Type B pancreatic cell (in vitro differentiated cells): Measurements from ENCODE around the gene ADCY2. TPM values are rescaled to one million over a fixed set of nuclear protein-coding genes. Genes with fewer than 3 reads are reported as not detected.

ENCODE experiments used
- DNase-seq: peaks from one replicate; pipeline ENCODE4 v3.0.0; 2021; ENCODE audit warnings: mixed read lengths; ENCODE audit not compliant: unreplicated experiment; ENCODE audit errors: extremely low spot score
- H3K27ac Mint-ChIP-seq: 2 replicates; pipeline ENCODE4 v1.8.0; 2021; ENCODE audit warnings: mild to moderate bottlenecking, mixed read lengths
- H3K27me3 Mint-ChIP-seq: 2 replicates; pipeline ENCODE4 v1.8.0; 2021; ENCODE audit warnings: mixed read lengths
- H3K36me3 Mint-ChIP-seq: 2 replicates; pipeline ENCODE4 v1.8.0; 2021; ENCODE audit warnings: mixed read lengths
- H3K4me1 Mint-ChIP-seq: one replicate; pipeline ENCODE4 v1.8.0; 2021; ENCODE audit warnings: mixed read lengths; ENCODE audit not compliant: unreplicated experiment
- H3K4me3 Mint-ChIP-seq: 2 replicates; pipeline ENCODE4 v1.8.0; 2021; ENCODE audit warnings: mild to moderate bottlenecking, mixed read lengths
- H3K9me3 Mint-ChIP-seq: 2 replicates; pipeline ENCODE4 v1.8.0; 2021; ENCODE audit warnings: mixed read lengths
- total RNA-seq: library from RNA; stranded (reverse); gene quantifications from 2 replicates; pipeline ENCODE4 v1.2.1, GENCODE V29; 2021; ENCODE audit warnings: low replicate concordance
- TF ChIP-seq, protein P1 (sequence below): fragments of 200-600 bp; sonication (generic); conservative IDR thresholded peaks from 2 replicates; pipeline ENCODE4 v1.5.0; 2021; ENCODE audit warnings: antibody characterized with exemption, mild to moderate bottlenecking

The ADCY2 gene
- total RNA-seq, 1 donor from 2014 or later: 79.7 TPM

DNA sequence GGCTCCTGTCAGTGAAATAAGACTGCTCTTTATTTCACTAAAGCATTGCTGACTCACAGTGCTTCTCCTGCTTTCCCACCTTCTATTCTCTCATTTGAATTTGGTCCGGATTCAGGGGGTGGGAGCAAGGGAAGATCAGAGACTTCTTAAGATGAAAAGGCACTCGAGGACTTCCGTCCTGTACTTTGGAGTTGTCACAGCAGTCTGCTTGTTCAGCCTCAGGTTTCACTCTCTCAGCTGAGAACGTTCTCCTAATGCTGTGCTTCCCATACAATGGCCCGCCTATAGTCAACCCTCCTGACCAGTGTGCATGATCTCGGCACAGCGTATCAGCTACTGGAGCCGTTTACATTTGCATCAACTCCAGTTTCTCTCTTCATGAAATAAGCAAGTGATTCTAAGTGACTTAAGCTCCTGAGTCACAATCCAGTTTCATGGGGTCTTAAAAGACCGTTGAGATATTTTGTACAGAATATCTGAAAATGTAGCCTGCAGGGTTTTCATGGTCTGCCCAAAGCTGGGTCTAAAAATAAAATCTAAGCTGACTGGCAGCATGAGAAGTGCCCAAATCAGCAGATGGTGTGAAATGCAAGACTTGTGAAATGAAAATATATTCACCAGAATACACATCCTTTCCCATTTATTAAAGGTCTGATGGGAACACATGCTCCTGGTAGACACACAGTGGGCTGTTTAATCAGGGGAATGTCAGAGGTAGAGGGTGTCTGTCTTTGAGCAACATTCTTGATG is 145.0 kb downstream of the ADCY2 start:
- Mint-ChIP-seq H3K27me3 (no peaks in the 10 kb centered on the region), H3K27ac (no peak overlapping the region), H3K4me3 (no peak overlapping the region), H3K4me1 (peaks cover 6% of the 10 kb centered on the region), H3K36me3 (no peaks in the 10 kb centered on the region), H3K9me3 (no peaks in the 10 kb centered on the region)
- TF ChIP-seq, protein P1, sequence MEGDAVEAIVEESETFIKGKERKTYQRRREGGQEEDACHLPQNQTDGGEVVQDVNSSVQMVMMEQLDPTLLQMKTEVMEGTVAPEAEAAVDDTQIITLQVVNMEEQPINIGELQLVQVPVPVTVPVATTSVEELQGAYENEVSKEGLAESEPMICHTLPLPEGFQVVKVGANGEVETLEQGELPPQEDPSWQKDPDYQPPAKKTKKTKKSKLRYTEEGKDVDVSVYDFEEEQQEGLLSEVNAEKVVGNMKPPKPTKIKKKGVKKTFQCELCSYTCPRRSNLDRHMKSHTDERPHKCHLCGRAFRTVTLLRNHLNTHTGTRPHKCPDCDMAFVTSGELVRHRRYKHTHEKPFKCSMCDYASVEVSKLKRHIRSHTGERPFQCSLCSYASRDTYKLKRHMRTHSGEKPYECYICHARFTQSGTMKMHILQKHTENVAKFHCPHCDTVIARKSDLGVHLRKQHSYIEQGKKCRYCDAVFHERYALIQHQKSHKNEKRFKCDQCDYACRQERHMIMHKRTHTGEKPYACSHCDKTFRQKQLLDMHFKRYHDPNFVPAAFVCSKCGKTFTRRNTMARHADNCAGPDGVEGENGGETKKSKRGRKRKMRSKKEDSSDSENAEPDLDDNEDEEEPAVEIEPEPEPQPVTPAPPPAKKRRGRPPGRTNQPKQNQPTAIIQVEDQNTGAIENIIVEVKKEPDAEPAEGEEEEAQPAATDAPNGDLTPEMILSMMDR: no peak
- no peak for DNase-seq

GRCh38 chr5:7541898-7542297 is 146.0 kb downstream of the ADCY2 start:
- H3K36me3 Mint-ChIP-seq: no peaks in the 10 kb centered on the region
- no peaks in the 10 kb centered on the region for H3K27me3 Mint-ChIP-seq
- TF ChIP-seq, protein P1: no peak
- DNase-seq: no peak
- H3K9me3 Mint-ChIP-seq: no peaks in the 10 kb centered on the region
- no peak overlapping the region for H3K4me3 Mint-ChIP-seq
- no peak overlapping the region for H3K27ac Mint-ChIP-seq
- peaks cover 6% of the 10 kb centered on the region for H3K4me1 Mint-ChIP-seq

GRCh38 chr5:7546555-7546954 is 150.6 kb downstream of the ADCY2 start:
- Mint-ChIP-seq H3K9me3 (no peaks in the 10 kb centered on the region), H3K27me3 (no peaks in the 10 kb centered on the region), H3K27ac (no peak overlapping the region), H3K4me1 (peaks cover 13% of the 10 kb centered on the region), H3K36me3 (no peaks in the 10 kb centered on the region), H3K4me3 (no peak overlapping the region)
- no peak for DNase-seq
- TF ChIP-seq, protein P1: no peak

GRCh38 chr5:7548596-7548995 is 152.7 kb downstream of the ADCY2 start:
- no peaks in the 10 kb centered on the region for H3K27me3 Mint-ChIP-seq

DNA sequence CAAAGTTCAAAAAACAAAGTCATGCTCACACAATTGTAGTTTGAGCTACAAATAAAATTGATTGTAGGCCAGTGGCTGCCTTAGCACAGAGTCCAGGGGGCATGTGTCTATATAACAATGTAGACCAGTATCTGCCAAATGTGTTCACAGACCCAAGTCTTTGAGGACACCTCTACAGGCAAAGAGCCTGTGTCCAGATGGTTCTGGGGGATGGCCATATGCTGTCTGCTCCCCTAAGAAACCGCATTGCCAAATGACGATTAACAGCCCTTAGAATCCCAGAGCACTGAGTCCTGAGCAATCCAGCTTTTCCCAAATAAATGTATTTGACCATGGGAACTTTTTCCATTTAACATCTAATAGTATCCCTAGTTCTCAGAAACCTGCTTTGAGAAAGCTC is 169.6 kb downstream of the ADCY2 start:
- Mint-ChIP-seq H3K4me1 (no peaks in the 10 kb centered on the region), H3K36me3 (no peaks in the 10 kb centered on the region), H3K27me3 (peaks cover 3% of the 10 kb centered on the region), H3K27ac (no peak overlapping the region), H3K9me3 (peaks cover 4% of the 10 kb centered on the region), H3K4me3 (no peak overlapping the region)
- TF ChIP-seq, protein P1: no peak
- no peak for DNase-seq

More at GRCh38 chr5:7548596-7548995, 152.7 kb downstream of the ADCY2 start:
- H3K9me3 Mint-ChIP-seq: no peaks in the 10 kb centered on the region
- H3K27ac Mint-ChIP-seq: no peak overlapping the region
- H3K4me1 Mint-ChIP-seq: peaks cover 13% of the 10 kb centered on the region
- no peak for DNase-seq
- H3K4me3 Mint-ChIP-seq: no peak overlapping the region
- TF ChIP-seq, protein P1: no peak
- H3K36me3 Mint-ChIP-seq: no peaks in the 10 kb centered on the region
